MM.1S (cell line): ENCODE measurements around the gene LMF1.

Source experiments
- EZH2 ChIP-seq: fragments of 300-600 bp; sonication (generic); optimal IDR thresholded peaks from 2 replicates; pipeline ENCODE3; 2017; ENCODE audit warnings: low read depth, mild to moderate bottlenecking, antibody characterized with exemption, low read length, mixed read lengths
- EZH2phosphoT487 ChIP-seq: fragments of 300-600 bp; sonication (generic); IDR thresholded peaks from 2 replicates; pipeline ENCODE4 v1.6.1; 2018; ENCODE audit warnings: antibody characterized with exemption, low read length
- TF ChIP-seq, protein P1 (sequence below): fragments of 300-600 bp; sonication (generic); IDR thresholded peaks from 2 replicates; pipeline ENCODE4 v1.5.1; 2016; ENCODE audit warnings: antibody characterized with exemption, low read length, mixed read lengths

DNA sequence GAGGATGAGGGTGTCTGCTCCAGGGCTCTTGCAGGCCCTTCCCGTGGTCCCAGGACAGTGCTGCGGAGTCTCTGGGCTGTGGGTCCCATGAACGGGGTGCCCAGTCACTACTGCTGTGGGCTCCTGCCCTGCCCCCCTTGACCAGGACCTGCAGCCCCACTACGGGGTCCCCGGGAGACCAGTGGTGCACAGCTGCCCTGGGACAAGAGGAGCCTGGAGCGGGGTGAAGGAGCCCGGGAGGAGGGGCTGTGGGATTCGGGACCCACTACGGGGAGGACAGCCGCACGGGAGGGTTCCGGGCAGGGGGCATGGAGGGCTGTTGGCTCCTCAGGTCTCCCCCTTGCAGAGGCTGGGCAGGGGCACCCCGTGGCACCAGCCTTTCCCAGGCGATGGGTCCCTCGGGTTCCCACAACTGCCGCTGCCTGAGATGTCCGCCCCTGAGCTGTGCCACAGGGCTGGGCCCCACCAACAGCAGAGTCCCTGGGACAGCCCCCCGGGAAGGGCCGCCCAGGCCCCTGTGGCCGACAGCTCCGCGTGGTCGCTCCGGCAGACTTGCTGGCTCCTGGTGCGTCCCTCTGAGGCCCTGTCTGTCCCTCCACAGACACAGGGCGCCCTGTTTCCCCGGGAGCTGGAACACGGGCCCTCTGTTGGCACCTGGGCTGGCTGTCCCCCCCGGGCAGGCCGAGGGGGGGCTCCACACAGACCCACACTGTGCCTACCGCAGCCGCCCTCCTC lies 118.2 kb downstream of the LMF1 start:
- TF ChIP-seq, protein P1, sequence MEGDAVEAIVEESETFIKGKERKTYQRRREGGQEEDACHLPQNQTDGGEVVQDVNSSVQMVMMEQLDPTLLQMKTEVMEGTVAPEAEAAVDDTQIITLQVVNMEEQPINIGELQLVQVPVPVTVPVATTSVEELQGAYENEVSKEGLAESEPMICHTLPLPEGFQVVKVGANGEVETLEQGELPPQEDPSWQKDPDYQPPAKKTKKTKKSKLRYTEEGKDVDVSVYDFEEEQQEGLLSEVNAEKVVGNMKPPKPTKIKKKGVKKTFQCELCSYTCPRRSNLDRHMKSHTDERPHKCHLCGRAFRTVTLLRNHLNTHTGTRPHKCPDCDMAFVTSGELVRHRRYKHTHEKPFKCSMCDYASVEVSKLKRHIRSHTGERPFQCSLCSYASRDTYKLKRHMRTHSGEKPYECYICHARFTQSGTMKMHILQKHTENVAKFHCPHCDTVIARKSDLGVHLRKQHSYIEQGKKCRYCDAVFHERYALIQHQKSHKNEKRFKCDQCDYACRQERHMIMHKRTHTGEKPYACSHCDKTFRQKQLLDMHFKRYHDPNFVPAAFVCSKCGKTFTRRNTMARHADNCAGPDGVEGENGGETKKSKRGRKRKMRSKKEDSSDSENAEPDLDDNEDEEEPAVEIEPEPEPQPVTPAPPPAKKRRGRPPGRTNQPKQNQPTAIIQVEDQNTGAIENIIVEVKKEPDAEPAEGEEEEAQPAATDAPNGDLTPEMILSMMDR, result no peak
- TF ChIP-seq EZH2phosphoT487 (no peak), EZH2 (no peak)
